ENCODE data around the gene RGS13. TPM values are rescaled to one million over a fixed set of nuclear protein-coding genes. Genes with fewer than 3 reads are reported as not detected.

Gene RGS13
- total RNA-seq, 1 donor from 2014 or later: not detected

DNA sequence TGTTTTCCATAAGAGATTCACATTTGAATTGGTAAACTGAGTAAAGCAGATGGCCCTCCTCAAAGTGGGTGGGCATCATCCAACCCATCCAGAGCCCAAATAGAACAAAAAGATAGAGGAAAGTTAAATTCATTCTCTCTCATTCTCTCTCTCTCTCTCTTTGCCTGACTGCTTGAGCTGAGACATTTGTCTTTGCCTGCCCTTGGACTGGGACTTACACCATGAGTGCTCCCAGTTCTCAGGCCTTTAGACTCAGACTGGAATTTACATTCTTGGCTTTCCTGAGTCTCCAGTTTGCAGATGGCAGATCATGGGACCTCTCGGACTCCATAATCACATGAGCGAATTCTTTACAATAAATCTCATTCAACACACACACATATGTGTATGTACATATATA lies 69.6 kb downstream of the RGS13 start:
- Histone ChIP-seq H3K9ac (no peak overlapping the region), H3K4me3 (no peak overlapping the region), H4K20me1 (ENCODE audit: low read depth) (no peaks in the 10 kb centered on the region), H3K9me3 (ENCODE audit: low read depth) (no peaks in the 10 kb centered on the region), H2AFZ (replicated peaks) (no peak overlapping the region), H3K79me2 (ENCODE audit: low read depth) (no peaks in the 10 kb centered on the region), H3F3A (ENCODE audit: low read depth) (no peaks in the 10 kb centered on the region), H3K27me3 (no peaks in the 10 kb centered on the region), H3K27ac (no peak overlapping the region), H3K4me1 (peaks cover 11% of the 10 kb centered on the region), H3K4me2 (no peak overlapping the region), H3K36me3 (no peaks in the 10 kb centered on the region)
- Mint-ChIP-seq H3K4me1 (peaks cover 4% of the 10 kb centered on the region), H3K9me3 (no peaks in the 10 kb centered on the region), H3K4me3 (no peak overlapping the region), H3K27me3 (ENCODE audit: insufficient read depth, low read depth) (no peaks in the 10 kb centered on the region), H3K36me3 (no peaks in the 10 kb centered on the region), H3K27ac (no peak overlapping the region)
- TF ChIP-seq, protein P1, sequence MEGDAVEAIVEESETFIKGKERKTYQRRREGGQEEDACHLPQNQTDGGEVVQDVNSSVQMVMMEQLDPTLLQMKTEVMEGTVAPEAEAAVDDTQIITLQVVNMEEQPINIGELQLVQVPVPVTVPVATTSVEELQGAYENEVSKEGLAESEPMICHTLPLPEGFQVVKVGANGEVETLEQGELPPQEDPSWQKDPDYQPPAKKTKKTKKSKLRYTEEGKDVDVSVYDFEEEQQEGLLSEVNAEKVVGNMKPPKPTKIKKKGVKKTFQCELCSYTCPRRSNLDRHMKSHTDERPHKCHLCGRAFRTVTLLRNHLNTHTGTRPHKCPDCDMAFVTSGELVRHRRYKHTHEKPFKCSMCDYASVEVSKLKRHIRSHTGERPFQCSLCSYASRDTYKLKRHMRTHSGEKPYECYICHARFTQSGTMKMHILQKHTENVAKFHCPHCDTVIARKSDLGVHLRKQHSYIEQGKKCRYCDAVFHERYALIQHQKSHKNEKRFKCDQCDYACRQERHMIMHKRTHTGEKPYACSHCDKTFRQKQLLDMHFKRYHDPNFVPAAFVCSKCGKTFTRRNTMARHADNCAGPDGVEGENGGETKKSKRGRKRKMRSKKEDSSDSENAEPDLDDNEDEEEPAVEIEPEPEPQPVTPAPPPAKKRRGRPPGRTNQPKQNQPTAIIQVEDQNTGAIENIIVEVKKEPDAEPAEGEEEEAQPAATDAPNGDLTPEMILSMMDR (IDR thresholded peaks at IDR 0.05): no peak
- TF ChIP-seq EZH2 (IDR thresholded peaks at IDR 0.05) (no peak), EZH2phosphoT487 (IDR thresholded peaks at IDR 0.05) (no peak)
- no peak for DNase-seq (ENCODE audit: low spot score)

DNA sequence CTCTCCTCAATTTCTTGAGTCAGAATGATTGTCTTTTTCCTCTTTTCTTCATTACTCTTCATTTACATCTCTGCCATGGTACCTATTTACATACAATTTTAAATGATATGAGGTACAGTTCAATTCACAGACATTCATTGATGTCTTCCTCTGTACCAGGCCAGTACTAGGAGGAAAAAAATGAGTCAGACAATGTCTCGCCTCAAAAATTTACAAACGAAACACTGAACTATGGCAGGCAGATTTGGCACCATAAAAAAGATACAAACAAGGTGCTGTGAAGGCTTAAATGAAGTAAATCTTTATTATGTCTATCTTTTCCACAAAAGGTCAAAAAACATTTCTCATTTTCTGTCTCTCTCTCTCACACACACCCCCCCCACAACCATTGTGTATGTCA lies 71.0 kb downstream of the RGS13 start:
- Histone ChIP-seq H3K9ac (no peak overlapping the region), H3K9me3 (ENCODE audit: low read depth) (no peaks in the 10 kb centered on the region), H3K27me3 (no peaks in the 10 kb centered on the region), H2AFZ (replicated peaks) (no peak overlapping the region), H3K4me1 (peaks cover 11% of the 10 kb centered on the region), H3K27ac (no peak overlapping the region), H4K20me1 (ENCODE audit: low read depth) (no peaks in the 10 kb centered on the region), H3K4me3 (no peak overlapping the region), H3K4me2 (no peak overlapping the region), H3K79me2 (ENCODE audit: low read depth) (no peaks in the 10 kb centered on the region), H3K36me3 (no peaks in the 10 kb centered on the region), H3F3A (ENCODE audit: low read depth) (no peaks in the 10 kb centered on the region)
- Mint-ChIP-seq H3K36me3 (no peaks in the 10 kb centered on the region), H3K27me3 (ENCODE audit: insufficient read depth, low read depth) (no peaks in the 10 kb centered on the region), H3K9me3 (no peaks in the 10 kb centered on the region), H3K4me3 (no peak overlapping the region), H3K4me1 (peaks cover 4% of the 10 kb centered on the region), H3K27ac (no peak overlapping the region)
- no peak for DNase-seq (ENCODE audit: low spot score)
- no peak for TF ChIP-seq EZH2phosphoT487 (IDR thresholded peaks at IDR 0.05)
- TF ChIP-seq, protein P1 (IDR thresholded peaks at IDR 0.05): no peak
- TF ChIP-seq EZH2 (IDR thresholded peaks at IDR 0.05): no peak

DNA sequence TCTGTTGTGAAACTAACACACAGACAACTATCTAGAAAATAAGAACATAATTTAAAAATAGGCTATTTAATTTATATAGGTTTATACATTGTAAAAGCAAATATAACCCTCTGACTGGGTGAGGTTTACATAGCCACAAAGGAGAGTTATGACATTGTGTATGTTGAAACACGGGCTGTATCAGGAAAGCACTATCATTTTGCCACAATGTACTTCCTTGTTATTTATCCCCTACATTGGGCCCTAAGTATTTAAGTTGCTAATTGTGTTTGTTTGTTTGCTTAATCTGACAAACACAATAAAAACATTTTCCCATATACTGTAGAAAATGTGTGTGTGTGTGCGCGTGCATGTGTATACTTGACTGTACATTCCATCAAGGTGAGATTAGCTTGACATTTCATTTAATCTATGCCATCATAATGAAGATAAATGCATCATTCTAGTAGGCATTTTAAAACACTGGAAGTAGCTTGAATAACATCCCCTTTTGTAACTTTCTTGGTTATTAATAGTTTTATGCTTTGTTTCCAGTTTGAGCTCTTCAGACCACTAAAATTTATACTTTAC lies 72.1 kb downstream of the RGS13 start:
- peaks cover 4% of the 10 kb centered on the region for H3K4me1 Mint-ChIP-seq
- TF ChIP-seq EZH2phosphoT487 (IDR thresholded peaks at IDR 0.05) (no peak), EZH2 (IDR thresholded peaks at IDR 0.05) (no peak)
- TF ChIP-seq, protein P1 (IDR thresholded peaks at IDR 0.05): no peak
- Histone ChIP-seq H3F3A (ENCODE audit: low read depth) (no peaks in the 10 kb centered on the region), H3K27me3 (no peaks in the 10 kb centered on the region), H4K20me1 (ENCODE audit: low read depth) (no peaks in the 10 kb centered on the region), H3K4me1 (peaks cover 11% of the 10 kb centered on the region), H3K4me3 (no peak overlapping the region), H3K36me3 (no peaks in the 10 kb centered on the region), H3K9ac (no peak overlapping the region), H3K79me2 (ENCODE audit: low read depth) (no peaks in the 10 kb centered on the region), H3K9me3 (ENCODE audit: low read depth) (no peaks in the 10 kb centered on the region), H3K27ac (no peak overlapping the region), H2AFZ (replicated peaks) (no peak overlapping the region), H3K4me2 (no peak overlapping the region)
- no peaks in the 10 kb centered on the region for H3K36me3 Mint-ChIP-seq
- no peaks in the 10 kb centered on the region for H3K9me3 Mint-ChIP-seq
- DNase-seq (ENCODE audit: low spot score): no peak
- H3K4me3 Mint-ChIP-seq: no peak overlapping the region
- H3K27me3 Mint-ChIP-seq (ENCODE audit: insufficient read depth, low read depth): no peaks in the 10 kb centered on the region
- no peak overlapping the region for H3K27ac Mint-ChIP-seq
